HCT116 (cell line): ENCODE results near the gene TCL1B.

ENCODE experiments used
- ZNF274 ChIP-seq: fragments of 200-500 bp; sonication (Bioruptor generic); IDR thresholded peaks from 2 replicates; pipeline ENCODE4 v1.6.1; 2014; ENCODE audit warnings: mild to moderate bottlenecking, low read depth, low read length, inconsistent platforms
- TF ChIP-seq, protein P1 (sequence below), 3 experiments: fragments of 200-600 bp in 1 of 3; sonication (generic) in 1 of 3; IDR thresholded peaks in 2 of 3; conservative IDR thresholded peaks in 1 of 3; 2 replicates each; pipeline ENCODE4 v1.5.1; 2012 to 2017; ENCODE audit warnings: low read depth in 2 of 3, low read length in 2 of 3, antibody characterized with exemption in 1 of 3, borderline replicate concordance in 1 of 3, control low read depth in 1 of 3, mild to moderate bottlenecking in 1 of 3, mixed read lengths in 1 of 3, mixed run types in 1 of 3, moderate library complexity in 1 of 3; ENCODE audit not compliant: insufficient read depth in 1 of 3

DNA sequence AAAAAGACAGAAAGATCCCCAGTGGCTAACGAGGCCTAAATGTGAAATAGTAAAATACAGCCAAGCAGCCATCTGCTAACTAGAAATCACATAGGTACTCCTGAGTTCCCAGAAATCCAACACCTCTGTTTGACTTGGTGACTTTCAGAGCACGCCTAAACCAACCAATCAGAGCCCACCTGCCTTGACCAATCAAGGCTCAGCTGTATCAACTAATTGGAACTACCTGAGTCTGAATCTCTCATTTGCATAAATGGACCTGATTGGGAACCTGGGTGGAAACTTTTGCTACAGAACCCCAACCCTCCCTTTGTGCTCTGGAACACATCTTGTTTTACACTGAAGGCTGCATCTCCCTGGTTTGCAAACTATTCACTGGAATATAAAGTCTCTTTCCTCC lies 5.1 kb upstream of the TCL1B start:
- TF ChIP-seq ZNF274, result no peak
- TF ChIP-seq, protein P1, sequence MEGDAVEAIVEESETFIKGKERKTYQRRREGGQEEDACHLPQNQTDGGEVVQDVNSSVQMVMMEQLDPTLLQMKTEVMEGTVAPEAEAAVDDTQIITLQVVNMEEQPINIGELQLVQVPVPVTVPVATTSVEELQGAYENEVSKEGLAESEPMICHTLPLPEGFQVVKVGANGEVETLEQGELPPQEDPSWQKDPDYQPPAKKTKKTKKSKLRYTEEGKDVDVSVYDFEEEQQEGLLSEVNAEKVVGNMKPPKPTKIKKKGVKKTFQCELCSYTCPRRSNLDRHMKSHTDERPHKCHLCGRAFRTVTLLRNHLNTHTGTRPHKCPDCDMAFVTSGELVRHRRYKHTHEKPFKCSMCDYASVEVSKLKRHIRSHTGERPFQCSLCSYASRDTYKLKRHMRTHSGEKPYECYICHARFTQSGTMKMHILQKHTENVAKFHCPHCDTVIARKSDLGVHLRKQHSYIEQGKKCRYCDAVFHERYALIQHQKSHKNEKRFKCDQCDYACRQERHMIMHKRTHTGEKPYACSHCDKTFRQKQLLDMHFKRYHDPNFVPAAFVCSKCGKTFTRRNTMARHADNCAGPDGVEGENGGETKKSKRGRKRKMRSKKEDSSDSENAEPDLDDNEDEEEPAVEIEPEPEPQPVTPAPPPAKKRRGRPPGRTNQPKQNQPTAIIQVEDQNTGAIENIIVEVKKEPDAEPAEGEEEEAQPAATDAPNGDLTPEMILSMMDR (IDR thresholded peaks at IDR 0.05 in 2 of 3, conservative IDR thresholded peaks at IDR 0.05 in 1 of 3; ENCODE audit: borderline replicate concordance in 1 of 3, insufficient read depth in 1 of 3, low read depth in 2 of 3, low read length in 2 of 3), result no peak
